Neutrophil (primary cell): ENCODE data around the gene ASNS.
"Not testable (repeated sequence)": the region's sequence is repeated elsewhere in the genome, so short reads cannot be mapped to it uniquely, and the experiment has no call there.

Experiments used
- H3K27ac ChIP-seq: fragments of 200-600 bp; sonication (generic); 2 replicates; pipeline ENCODE4 v1.5.1; 2016; ENCODE audit warnings: mild to moderate bottlenecking, moderate library complexity
- H3K27me3 ChIP-seq: fragments of 200-600 bp; sonication (generic); 2 replicates; pipeline ENCODE4 v1.6.0; 2016; ENCODE audit warnings: mild to moderate bottlenecking
- H3K36me3 ChIP-seq: fragments of 200-600 bp; sonication (generic); 2 replicates; pipeline ENCODE4 v1.5.1; 2017
- H3K4me1 ChIP-seq, 2 experiments: fragments of 200-600 bp in 1 of 2; sonication (generic) in 1 of 2; 1 replicate in 1 of 2; 2 replicates in 1 of 2; pipeline versions ENCODE4 v1.5.1 to v1.6.1; 2013 to 2016; ENCODE audit warnings: low read depth in 1 of 2, low read length in 1 of 2, mild to moderate bottlenecking in 1 of 2, moderate library complexity in 1 of 2; ENCODE audit not compliant: control insufficient read depth in 1 of 2, insufficient read depth in 1 of 2
- H3K4me3 ChIP-seq, 2 experiments: fragments of 200-600 bp in 1 of 2; sonication (generic) in 1 of 2; 1 replicate in 1 of 2; 2 replicates in 1 of 2; pipeline ENCODE4 v1.5.1; 2013 to 2016; ENCODE audit warnings: low read depth in 1 of 2, low read length in 1 of 2, mild to moderate bottlenecking in 1 of 2, moderate library complexity in 1 of 2
- H3K9me3 ChIP-seq: fragments of 200-600 bp; sonication (generic); 2 replicates; pipeline ENCODE4 v1.5.1; 2016
- CTCF ChIP-seq: fragments of 200-600 bp; sonication (generic); IDR thresholded peaks from 2 replicates; pipeline ENCODE4 v1.5.1; 2016; ENCODE audit warnings: antibody characterized with exemption

Gene ASNS, protein sequence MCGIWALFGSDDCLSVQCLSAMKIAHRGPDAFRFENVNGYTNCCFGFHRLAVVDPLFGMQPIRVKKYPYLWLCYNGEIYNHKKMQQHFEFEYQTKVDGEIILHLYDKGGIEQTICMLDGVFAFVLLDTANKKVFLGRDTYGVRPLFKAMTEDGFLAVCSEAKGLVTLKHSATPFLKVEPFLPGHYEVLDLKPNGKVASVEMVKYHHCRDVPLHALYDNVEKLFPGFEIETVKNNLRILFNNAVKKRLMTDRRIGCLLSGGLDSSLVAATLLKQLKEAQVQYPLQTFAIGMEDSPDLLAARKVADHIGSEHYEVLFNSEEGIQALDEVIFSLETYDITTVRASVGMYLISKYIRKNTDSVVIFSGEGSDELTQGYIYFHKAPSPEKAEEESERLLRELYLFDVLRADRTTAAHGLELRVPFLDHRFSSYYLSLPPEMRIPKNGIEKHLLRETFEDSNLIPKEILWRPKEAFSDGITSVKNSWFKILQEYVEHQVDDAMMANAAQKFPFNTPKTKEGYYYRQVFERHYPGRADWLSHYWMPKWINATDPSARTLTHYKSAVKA

DNA sequence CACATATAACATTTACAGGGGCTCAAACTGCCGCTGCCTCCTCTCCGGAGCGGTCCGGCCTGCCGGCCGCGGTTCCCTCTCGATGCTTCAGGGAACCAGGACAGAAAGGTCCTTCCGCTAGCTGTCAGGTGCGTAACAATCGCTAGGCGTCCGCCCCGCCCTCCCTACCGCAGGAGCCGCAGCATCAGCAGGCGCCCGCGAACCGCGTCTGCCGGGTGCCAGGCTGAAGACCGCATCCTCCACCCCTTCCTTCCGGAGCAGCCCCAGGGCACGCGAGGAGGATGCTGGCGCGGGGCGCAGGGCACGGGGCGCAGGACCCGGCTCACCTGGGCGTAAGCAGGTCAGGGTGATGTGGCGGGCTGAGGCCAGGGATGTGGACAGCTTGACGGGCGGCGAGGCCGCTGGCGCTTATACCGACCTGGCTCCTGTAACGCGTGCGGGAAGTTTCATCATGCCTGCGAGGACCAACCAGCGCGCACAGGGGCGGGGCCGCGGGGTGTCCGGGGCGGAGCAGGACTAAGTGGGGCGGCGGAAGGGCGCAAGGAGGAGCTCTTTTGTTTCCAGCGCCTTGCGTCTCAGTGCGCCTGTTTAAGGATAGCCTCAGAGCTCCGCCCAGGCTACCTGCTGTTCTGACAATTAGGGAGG, at the start of gene ASNS:
Gene ASNS (minus strand): TSS at position 384 of the 645 bp plus-strand sequence. CDS start 3,252 bp downstream, outside the sequence.
- Histone ChIP-seq H3K36me3 (no peaks in the 10 kb centered on the region), H3K4me1 (peaks cover 20 to 34% of the 10 kb centered on the region in 2 experiments), H3K9me3 (no peaks in the 10 kb centered on the region), H3K27me3 (peaks cover 34% of the 10 kb centered on the region), H3K4me3 (peak within 1 kb of the TSS; percentile 64 to 68), H3K27ac (peak within 1 kb of the TSS; percentile 82)
- peak; percentile 26 for TF ChIP-seq CTCF

DNA sequence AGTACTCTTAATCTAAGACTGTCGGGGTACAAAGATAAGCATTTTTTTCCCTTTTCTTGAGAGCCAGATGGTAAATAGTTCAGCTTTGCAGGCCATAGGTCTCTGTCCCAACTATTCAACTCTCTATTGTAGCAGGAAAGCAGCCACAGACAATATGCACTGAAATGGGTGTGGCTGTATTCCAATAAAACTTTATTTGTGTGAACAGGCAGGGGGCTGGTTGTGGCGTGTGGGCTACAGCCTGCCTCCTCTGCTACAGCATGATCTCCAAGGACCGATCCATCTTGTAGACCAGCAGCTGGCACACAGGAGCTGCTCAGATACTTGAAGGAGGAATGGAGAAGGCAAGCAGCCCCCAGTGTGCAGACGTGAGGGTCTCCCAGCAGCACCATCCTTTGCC, 49.0 kb upstream of the ASNS start:
- H3K4me1 ChIP-seq, H3K4me3 ChIP-seq, H3K27ac ChIP-seq, H3K36me3 ChIP-seq, H3K27me3 ChIP-seq, H3K9me3 ChIP-seq: not testable (repeated sequence)

- not testable (repeated sequence) for H3K27me3 ChIP-seq, H3K9me3 ChIP-seq, H3K4me1 ChIP-seq, H3K4me3 ChIP-seq, H3K36me3 ChIP-seq, H3K27ac ChIP-seq
Observed at GRCh38 chr7:97915267-97915666, 43.1 kb upstream of the ASNS start.

DNA sequence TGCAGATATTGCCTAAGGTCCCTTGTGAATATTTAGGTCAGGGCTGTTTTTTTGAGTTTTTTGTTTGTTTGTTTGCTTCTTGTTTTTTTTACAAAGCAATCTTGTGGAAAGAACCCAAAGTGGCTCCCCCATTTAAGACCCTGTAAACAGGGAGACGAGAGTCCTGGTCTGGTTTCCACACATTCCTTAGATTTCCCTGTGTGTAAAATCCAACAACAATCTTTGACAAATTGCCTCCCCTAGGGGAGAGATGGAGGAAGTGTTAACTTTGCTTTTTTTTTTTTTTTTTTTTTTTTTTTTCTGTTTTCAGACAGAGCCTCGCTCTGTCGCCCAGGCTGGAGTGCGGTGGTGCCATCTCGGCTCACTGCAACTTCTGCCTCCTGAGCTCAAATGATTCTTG, 40.1 kb upstream of the ASNS start:
- H3K9me3 ChIP-seq, H3K27me3 ChIP-seq, H3K4me3 ChIP-seq, H3K4me1 ChIP-seq, H3K36me3 ChIP-seq, H3K27ac ChIP-seq: not testable (repeated sequence)

DNA sequence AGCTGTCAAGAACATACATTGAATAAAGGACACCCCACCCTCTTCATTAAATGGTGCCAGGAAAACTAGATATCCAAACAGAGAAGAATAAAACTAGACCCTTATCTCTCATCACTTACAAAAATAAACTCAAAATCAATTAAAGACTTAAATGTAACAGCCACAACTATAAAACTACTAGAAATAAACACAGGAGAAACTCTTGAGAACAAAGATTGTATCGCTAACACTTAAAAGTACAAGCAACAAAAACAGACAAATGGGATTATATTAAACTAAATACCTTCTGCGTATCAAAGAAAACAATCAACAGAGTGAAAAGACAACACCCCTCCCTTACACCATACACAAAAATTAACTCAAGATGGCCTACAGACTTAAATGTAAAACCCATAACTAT, 24.7 kb upstream of the ASNS start:
- H3K27ac ChIP-seq, H3K4me1 ChIP-seq, H3K27me3 ChIP-seq, H3K36me3 ChIP-seq, H3K4me3 ChIP-seq, H3K9me3 ChIP-seq: not testable (repeated sequence)

DNA sequence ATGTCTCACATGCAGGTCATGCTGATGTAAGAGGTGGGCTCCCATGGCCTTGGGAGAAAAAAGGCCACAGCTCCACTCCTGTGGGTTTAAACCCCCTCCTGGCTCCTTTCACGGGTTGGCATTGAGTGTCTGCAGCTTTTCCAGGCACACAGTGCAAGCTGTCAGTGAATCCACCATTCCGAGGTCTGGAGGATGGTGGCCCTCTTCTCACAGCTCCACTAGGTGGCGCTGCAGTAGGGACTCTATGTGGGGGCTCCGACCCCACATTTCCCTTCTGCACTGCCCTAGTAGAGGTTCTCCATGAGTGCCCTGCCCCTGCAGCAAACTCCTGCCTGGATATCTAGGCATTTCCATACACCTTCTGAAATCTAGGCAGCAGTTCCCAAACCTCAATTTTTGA, 19.5 kb upstream of the ASNS start:
- H3K27ac ChIP-seq, H3K4me3 ChIP-seq, H3K27me3 ChIP-seq, H3K36me3 ChIP-seq, H3K9me3 ChIP-seq, H3K4me1 ChIP-seq: not testable (repeated sequence)

GRCh38 chr7:97879527-97879926, 7.3 kb upstream of the ASNS start:
- not testable (repeated sequence) for H3K4me3 ChIP-seq, H3K4me1 ChIP-seq, H3K27me3 ChIP-seq, H3K27ac ChIP-seq, H3K9me3 ChIP-seq, H3K36me3 ChIP-seq

- not testable (repeated sequence) for H3K4me3 ChIP-seq, H3K27ac ChIP-seq, H3K36me3 ChIP-seq, H3K9me3 ChIP-seq
- peaks cover 34% of the 10 kb centered on the region for H3K27me3 ChIP-seq
- H3K4me1 ChIP-seq, result peaks cover 12 to 16% of the 10 kb centered on the region in 2 experiments
Observed at GRCh38 chr7:97874894-97875293, 2.7 kb upstream of the ASNS start.

- Histone ChIP-seq H3K4me3 (no peak overlapping the region), H3K27ac (no peak overlapping the region), H3K4me1 (peaks cover 16 to 25% of the 10 kb centered on the region in 2 experiments), H3K9me3 (no peaks in the 10 kb centered on the region), H3K36me3 (no peaks in the 10 kb centered on the region), H3K27me3 (peaks cover 34% of the 10 kb centered on the region)
- TF ChIP-seq CTCF, result no peak
Observed at GRCh38 chr7:97873606-97874005, 1.4 kb upstream of the ASNS start.
